TTC549 (cell line): ENCODE results near the gene RCAN3.
"Not testable (repeated sequence)": the region's sequence is repeated elsewhere in the genome, so short reads cannot be mapped to it uniquely, and the experiment has no call there.

Source experiments
- FAIRE-seq: peaks from 2 replicates; lab custom pipeline; 2012; peaks lifted over from hg19 to GRCh38; lab: Jason Lieb, UNC

Gene RCAN3

GRCh38 chr1:24514946-24515345 is 12.3 kb downstream of the RCAN3 start:
- FAIRE-seq, result no peak

- FAIRE-seq, result not testable (repeated sequence)
Observed at GRCh38 chr1:24515671-24516209, 13.1 kb downstream of the RCAN3 start.

- no peak for FAIRE-seq
Observed at GRCh38 chr1:24516506-24516905, 13.9 kb downstream of the RCAN3 start.

- FAIRE-seq, result no peak
Observed at GRCh38 chr1:24517898-24518297, 15.3 kb downstream of the RCAN3 start.

GRCh38 chr1:24520282-24520681 is 17.6 kb downstream of the RCAN3 start:
- not testable (repeated sequence) for FAIRE-seq

- no peak for FAIRE-seq
Observed at GRCh38 chr1:24525606-24526005, 23.0 kb downstream of the RCAN3 start.

GRCh38 chr1:24526045-24526444 is 23.4 kb downstream of the RCAN3 start:
- no peak for FAIRE-seq

- FAIRE-seq, result peak; percentile 55
Observed at GRCh38 chr1:24526940-24527542, 24.4 kb downstream of the RCAN3 start.

- FAIRE-seq, result no peak
Observed at GRCh38 chr1:24528744-24529143, 26.1 kb downstream of the RCAN3 start.

GRCh38 chr1:24529292-24529691 is 26.7 kb downstream of the RCAN3 start:
- not testable (repeated sequence) for FAIRE-seq

- no peak for FAIRE-seq
Observed at GRCh38 chr1:24535021-24535424, 32.4 kb downstream of the RCAN3 start.

- FAIRE-seq, result no peak
Observed at GRCh38 chr1:24535778-24536177, 33.1 kb downstream of the RCAN3 start.

GRCh38 chr1:24536391-24536840 is 33.8 kb downstream of the RCAN3 start:
- FAIRE-seq, result no peak

- FAIRE-seq, result no peak
Observed at GRCh38 chr1:24540051-24540905, 37.6 kb downstream of the RCAN3 start.

- no peak for FAIRE-seq
Observed at GRCh38 chr1:24540906-24541710, 38.5 kb downstream of the RCAN3 start.

GRCh38 chr1:24541711-24542346 is 39.2 kb downstream of the RCAN3 start:
- no peak for FAIRE-seq

GRCh38 chr1:24544239-24544638 is 41.6 kb downstream of the RCAN3 start:
- FAIRE-seq, result no peak

- no peak for FAIRE-seq
Observed at GRCh38 chr1:24545662-24546061, 43.0 kb downstream of the RCAN3 start.

- no peak for FAIRE-seq
Observed at GRCh38 chr1:24547195-24547594, 44.6 kb downstream of the RCAN3 start.

GRCh38 chr1:24548070-24548469 is 45.4 kb downstream of the RCAN3 start:
- FAIRE-seq, result no peak

- FAIRE-seq, result not testable (repeated sequence)
Observed at GRCh38 chr1:24549210-24549609, 46.6 kb downstream of the RCAN3 start.
